Thymus (tissue), 11 donors: ENCODE results near the gene CAMTA1. TPM values are rescaled to one million over a fixed set of nuclear protein-coding genes. Genes with fewer than 3 reads are reported as not detected.

Experiments used
- DNase-seq, 9 donors: peaks; one replicate each; pipeline ENCODE4 v3.0.0-alpha.2; 2013; ENCODE audit warnings: low spot score in 9 of 9, low read depth in 6 of 9, missing footprints in 1 of 9
- H3K27ac ChIP-seq, 2 donors: one replicate each; pipeline ENCODE4 v1.5.1; 2013; ENCODE audit warnings: control low read depth in 1 of 2, low read depth in 1 of 2, low read length in 1 of 2, mild to moderate bottlenecking in 1 of 2, moderate library complexity in 1 of 2
- H3K27me3 ChIP-seq, 2 donors: one replicate each; pipeline ENCODE4 v1.5.1; 2013; ENCODE audit warnings: low read length in 1 of 2; ENCODE audit not compliant: control insufficient read depth in 2 of 2, insufficient read depth in 1 of 2
- H3K36me3 ChIP-seq, 2 donors: one replicate each; pipeline ENCODE4 v1.5.1; 2013; ENCODE audit warnings: low read length in 1 of 2, mild to moderate bottlenecking in 1 of 2, moderate library complexity in 1 of 2; ENCODE audit not compliant: control insufficient read depth in 2 of 2, insufficient read depth in 2 of 2
- H3K4me1 ChIP-seq, 2 donors: one replicate each; pipeline ENCODE4 v1.5.1; 2013; ENCODE audit warnings: low read length in 2 of 2; ENCODE audit not compliant: control insufficient read depth in 2 of 2, insufficient read depth in 2 of 2
- H3K4me3 ChIP-seq, 2 donors: one replicate each; pipeline ENCODE4 v1.5.1; 2013; ENCODE audit warnings: low read length in 2 of 2, control low read depth in 1 of 2, mild to moderate bottlenecking in 1 of 2
- H3K9me3 ChIP-seq, 2 donors: one replicate each; pipeline ENCODE4 v1.5.1; 2013; ENCODE audit warnings: low read length in 1 of 2, mild to moderate bottlenecking in 1 of 2; ENCODE audit not compliant: control insufficient read depth in 2 of 2, insufficient read depth in 1 of 2
- WGBS: extraction: QIAGEN DNeasy Blood & Tissue Kit; methylation state at CpG from one replicate; pipeline ENCODE4 v1.1.7; 2013; 5-methylcytosine and 5-hydroxymethylcytosine counted together
- polyA plus RNA-seq: library from polyadenylated mRNA; stranded (reverse); fragments of 200-250 nt; gene quantifications from one replicate; pipeline ENCODE4 v1.2.3, GENCODE V29; 2013
- total RNA-seq: library from RNA; stranded (reverse); fragments of 120-200 nt; gene quantifications from one replicate; pipeline ENCODE4 v1.2.4, GENCODE V29; 2013
- donor health status: healthy.

Gene CAMTA1
- total and polyA plus RNA-seq, 2 donors = 32.0 to 158 TPM

GRCh38 chr1:7008975-7009740 lies 223.9 kb downstream of the CAMTA1 start:
- 88% methylated on average over 18 of the region's 18 CpGs for WGBS
- no peak for DNase-seq

DNA sequence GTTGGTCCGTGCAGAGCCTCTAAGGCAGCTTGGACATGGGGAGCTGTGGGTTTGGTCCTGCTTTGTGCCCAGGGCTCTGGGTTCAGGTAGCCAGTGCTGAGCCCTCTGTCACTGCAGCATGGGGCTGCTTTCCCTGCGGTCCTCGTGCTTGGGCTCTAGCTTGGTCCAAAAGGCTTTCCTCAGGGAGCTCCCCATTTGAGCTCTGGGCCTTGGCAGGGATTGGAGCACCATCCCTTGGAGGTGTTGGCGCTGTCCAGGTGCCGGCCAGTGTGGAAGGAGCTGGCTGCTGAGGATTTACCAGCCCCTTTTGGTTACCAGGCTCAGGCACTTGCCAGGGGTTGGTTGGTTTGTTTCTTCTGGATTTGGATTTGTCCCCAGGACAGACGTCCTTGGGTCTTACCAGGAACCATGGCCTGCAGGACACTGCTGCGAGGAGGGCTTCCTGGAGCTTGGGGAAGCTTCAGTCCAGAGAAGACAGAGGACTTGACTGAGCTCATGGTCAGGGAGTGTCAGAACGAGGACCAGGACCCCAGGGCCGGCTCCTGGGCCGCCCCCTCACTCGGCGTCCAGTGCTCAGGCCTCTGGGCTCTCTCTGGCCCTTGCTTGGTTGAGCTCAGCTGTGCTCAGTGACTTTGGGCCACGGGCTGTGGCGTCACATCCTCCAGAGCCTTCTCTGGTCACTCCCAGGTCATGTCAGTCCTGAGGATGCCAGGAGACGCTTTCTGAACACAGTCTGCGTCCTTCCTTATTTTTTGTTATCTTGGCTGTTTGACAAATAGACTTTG lies 224.7 kb downstream of the CAMTA1 start:
- Histone ChIP-seq H3K36me3 (no peaks in the 10 kb centered on the region), H3K27me3 (no peaks in the 10 kb centered on the region), H3K27ac (no peak overlapping the region), H3K4me1 (no peaks in the 10 kb centered on the region), H3K9me3 (no peaks in the 10 kb centered on the region), H3K4me3 (no peak overlapping the region)
- WGBS = 86% methylated on average over 16 of the region's 16 CpGs
- no peak for DNase-seq

More at GRCh38 chr1:7008975-7009740, 223.9 kb downstream of the CAMTA1 start:
- H3K4me1 ChIP-seq = no peaks in the 10 kb centered on the region
- H3K9me3 ChIP-seq = no peaks in the 10 kb centered on the region
- no peak overlapping the region for H3K27ac ChIP-seq
- no peaks in the 10 kb centered on the region for H3K36me3 ChIP-seq
- no peaks in the 10 kb centered on the region for H3K27me3 ChIP-seq
- H3K4me3 ChIP-seq = no peak overlapping the region

DNA sequence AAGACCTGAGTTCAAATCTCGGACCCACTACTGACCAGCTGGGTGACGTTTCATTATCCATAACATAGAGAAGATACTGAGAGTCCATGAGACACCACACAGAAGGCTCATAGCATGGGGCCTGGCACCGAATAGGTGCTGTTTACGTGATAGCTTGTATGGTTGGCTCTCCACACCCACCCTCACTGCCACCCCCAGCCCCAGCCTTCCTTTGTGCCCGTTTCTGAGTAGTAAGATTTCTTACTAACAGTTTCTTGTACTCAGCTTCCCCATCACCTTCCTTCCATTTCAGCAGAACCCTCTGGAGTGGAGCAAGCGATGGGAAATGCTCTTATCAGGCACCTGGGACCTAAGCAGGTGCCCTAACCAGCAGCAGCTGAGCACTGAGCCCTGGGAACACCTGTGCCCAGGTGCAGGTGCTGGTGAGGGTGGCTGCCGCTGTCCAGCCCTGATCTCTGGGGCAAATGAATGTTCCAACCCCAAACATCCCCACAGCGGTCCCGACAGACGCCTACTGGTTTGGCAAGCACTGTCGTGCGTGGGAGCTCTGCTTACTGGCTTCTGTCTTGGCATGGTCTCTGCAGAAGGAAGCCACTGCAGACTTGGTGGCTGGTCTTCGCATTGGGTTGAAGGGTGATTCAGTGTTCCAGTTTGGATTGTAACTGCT lies 225.4 kb downstream of the CAMTA1 start:
- Histone ChIP-seq H3K4me3 (no peak overlapping the region), H3K9me3 (no peaks in the 10 kb centered on the region), H3K36me3 (no peaks in the 10 kb centered on the region), H3K27ac (no peak overlapping the region), H3K27me3 (no peaks in the 10 kb centered on the region), H3K4me1 (no peaks in the 10 kb centered on the region)
- no peak for DNase-seq
- 93% methylated on average over 13 of the region's 13 CpGs for WGBS

DNA sequence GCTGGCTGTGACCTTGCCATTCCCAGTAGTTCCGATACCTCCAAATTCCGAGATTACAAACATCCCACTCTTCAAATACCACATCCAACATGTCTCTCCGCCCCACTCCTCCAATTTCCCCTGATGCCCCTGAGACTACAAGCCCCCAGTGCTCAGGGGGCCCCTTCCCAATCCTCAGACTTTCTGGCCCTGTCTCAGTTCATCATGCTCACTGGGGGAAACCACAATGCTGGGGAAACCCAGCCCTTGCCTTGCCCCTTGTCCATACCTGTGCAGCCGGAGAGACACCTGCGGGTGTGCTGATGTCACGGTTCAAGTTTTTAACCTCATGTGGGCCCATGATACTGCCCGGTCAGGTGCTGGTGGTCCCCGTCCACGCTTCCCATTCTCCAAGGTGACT lies 226.6 kb downstream of the CAMTA1 start:
- Histone ChIP-seq H3K4me3 (no peak overlapping the region), H3K9me3 (no peaks in the 10 kb centered on the region), H3K4me1 (no peaks in the 10 kb centered on the region), H3K36me3 (no peaks in the 10 kb centered on the region), H3K27me3 (no peaks in the 10 kb centered on the region), H3K27ac (no peak overlapping the region)
- no peak for DNase-seq
- 97% methylated on average over 9 of the region's 9 CpGs for WGBS

DNA sequence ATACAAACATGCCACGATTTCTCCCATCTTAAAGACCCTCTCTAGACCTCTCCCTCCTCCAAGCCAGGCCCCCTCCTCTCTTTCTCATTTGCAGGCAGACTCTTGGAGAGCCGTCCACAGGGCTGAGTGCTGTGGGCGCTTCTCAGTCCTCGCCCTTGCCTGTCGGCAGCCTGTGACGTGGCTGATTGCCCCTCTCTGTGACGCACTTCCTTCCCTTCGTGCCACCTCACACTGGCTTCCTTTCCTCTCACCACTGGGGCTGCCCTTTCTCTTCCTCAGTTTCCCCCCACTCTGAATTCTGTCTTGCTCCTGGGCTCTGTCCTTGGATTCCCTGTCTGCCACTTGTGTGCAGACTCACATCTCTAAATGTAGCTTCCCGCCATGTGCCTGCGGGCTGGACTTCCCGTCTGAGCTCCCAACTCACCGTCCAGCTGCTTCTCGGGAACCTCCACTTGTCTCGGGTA lies 227.2 kb downstream of the CAMTA1 start:
- H3K9me3 ChIP-seq = no peaks in the 10 kb centered on the region
- WGBS = 92% methylated on average over 14 of the region's 14 CpGs
- H3K27me3 ChIP-seq = no peaks in the 10 kb centered on the region
- no peaks in the 10 kb centered on the region for H3K4me1 ChIP-seq
- no peaks in the 10 kb centered on the region for H3K36me3 ChIP-seq
- H3K4me3 ChIP-seq = no peak overlapping the region
- DNase-seq = no peak
- H3K27ac ChIP-seq = no peak overlapping the region

- Histone ChIP-seq H3K9me3 (no peaks in the 10 kb centered on the region), H3K27ac (no peak overlapping the region), H3K4me3 (no peak overlapping the region), H3K27me3 (no peaks in the 10 kb centered on the region), H3K36me3 (no peaks in the 10 kb centered on the region), H3K4me1 (no peaks in the 10 kb centered on the region)
- no peak for DNase-seq
- 95% methylated on average over 18 of the region's 18 CpGs for WGBS
These were observed 228.8 kb downstream of the CAMTA1 start for GRCh38 chr1:7013833-7014639.

DNA sequence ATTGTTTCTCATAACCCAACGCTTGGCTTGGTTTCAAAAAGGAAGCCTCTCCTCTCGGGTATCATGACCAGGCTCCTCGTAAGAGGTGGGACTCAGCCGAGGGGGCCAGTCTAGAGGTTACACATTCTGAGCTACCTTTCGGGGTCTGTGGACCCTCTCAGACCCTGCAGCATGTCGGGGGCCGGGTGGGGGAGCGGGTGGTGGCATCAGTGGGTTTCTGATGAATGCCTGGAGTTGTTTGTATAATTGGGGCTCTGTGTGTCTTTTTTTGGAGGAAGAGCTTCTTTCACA lies 229.3 kb downstream of the CAMTA1 start:
- no peak for DNase-seq
- Histone ChIP-seq H3K9me3 (no peaks in the 10 kb centered on the region), H3K27ac (no peak overlapping the region), H3K4me1 (no peaks in the 10 kb centered on the region), H3K36me3 (no peaks in the 10 kb centered on the region), H3K4me3 (no peak overlapping the region), H3K27me3 (no peaks in the 10 kb centered on the region)
- 89% methylated on average over 8 of the region's 8 CpGs for WGBS

GRCh38 chr1:7015022-7015421 lies 229.8 kb downstream of the CAMTA1 start:
- 95% methylated on average over 7 of the region's 7 CpGs for WGBS
- no peaks in the 10 kb centered on the region for H3K36me3 ChIP-seq
- DNase-seq = no peak

More at GRCh38 chr1:7015022-7015421, 229.8 kb downstream of the CAMTA1 start:
- no peaks in the 10 kb centered on the region for H3K9me3 ChIP-seq
- no peak overlapping the region for H3K27ac ChIP-seq
- H3K4me1 ChIP-seq = no peaks in the 10 kb centered on the region
- H3K4me3 ChIP-seq = no peak overlapping the region
- no peaks in the 10 kb centered on the region for H3K27me3 ChIP-seq
